Epithelial cell of prostate (primary cell): ENCODE results near the gene DPP6.

ENCODE experiments used
- DNase-seq: peaks from one replicate; pipeline ENCODE4 v3.0.0-alpha.2; 2011; ENCODE audit warnings: low read depth, low spot score
- H3K27ac ChIP-seq: fragments of 450-650 bp; 2 replicates; pipeline ENCODE4 v1.5.1; 2017; ENCODE audit warnings: mild to moderate bottlenecking

Gene DPP6

DNA sequence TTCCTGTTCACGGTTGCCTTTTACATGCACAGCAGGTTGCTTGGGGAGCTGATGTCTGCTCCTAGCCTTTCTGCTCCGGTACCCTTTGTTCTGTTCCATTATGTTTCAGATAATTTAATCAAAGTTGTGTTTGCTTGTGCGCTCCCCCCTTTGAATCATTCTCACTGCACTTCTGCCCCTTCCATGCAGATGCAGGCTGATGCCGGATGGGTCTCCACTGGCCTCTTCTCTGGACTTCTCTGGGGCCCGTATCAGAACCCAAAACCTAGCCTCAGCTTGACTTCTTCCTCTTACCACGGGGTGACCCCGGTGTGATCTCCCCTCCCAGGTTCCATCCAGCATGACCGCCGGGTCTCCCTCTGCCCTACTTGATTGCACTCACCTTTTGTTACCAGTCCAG lies 272.0 kb downstream of the DPP6 start:
- DNase-seq, result no peak
- H3K27ac ChIP-seq, result no peak overlapping the region

DNA sequence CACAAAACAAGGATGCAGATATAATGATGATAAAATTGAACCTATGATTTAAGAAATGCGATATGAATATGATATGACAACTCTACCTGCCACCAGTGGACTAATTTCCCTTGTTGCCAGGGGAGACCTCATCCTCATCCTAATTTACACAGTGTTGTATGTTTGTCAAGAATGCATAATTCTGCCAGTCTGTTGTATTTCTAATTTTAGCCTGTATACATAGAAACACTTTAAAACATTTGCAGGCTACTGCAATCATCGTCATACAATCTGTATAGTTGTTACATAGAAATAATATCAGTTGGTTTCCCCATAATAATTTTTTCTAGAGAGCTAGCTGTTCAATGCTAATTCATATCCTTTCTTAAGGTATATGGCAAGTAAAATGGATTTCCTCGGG lies 274.2 kb downstream of the DPP6 start:
- H3K27ac ChIP-seq, result no peak overlapping the region
- DNase-seq, result no peak

DNA sequence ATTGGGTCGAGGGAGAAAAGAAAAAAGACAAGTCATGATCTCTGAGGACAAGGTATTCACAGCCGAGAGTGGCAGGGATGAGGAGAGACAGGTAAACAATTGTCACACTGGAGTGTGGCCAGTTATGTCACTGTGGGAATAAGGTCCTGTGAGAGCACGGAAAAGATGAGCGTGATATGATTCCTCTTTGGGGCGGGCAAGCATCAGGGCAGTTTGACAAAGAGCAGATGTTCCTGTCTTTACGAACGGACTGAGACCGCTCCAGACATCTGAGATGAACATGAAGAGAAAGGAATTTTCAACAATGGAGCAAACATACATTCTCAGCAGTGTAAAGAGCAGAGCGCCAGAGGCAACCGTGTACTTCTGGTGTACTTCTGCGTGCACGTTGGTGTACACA lies 278.1 kb downstream of the DPP6 start:
- no peak overlapping the region for H3K27ac ChIP-seq
- no peak for DNase-seq

DNA sequence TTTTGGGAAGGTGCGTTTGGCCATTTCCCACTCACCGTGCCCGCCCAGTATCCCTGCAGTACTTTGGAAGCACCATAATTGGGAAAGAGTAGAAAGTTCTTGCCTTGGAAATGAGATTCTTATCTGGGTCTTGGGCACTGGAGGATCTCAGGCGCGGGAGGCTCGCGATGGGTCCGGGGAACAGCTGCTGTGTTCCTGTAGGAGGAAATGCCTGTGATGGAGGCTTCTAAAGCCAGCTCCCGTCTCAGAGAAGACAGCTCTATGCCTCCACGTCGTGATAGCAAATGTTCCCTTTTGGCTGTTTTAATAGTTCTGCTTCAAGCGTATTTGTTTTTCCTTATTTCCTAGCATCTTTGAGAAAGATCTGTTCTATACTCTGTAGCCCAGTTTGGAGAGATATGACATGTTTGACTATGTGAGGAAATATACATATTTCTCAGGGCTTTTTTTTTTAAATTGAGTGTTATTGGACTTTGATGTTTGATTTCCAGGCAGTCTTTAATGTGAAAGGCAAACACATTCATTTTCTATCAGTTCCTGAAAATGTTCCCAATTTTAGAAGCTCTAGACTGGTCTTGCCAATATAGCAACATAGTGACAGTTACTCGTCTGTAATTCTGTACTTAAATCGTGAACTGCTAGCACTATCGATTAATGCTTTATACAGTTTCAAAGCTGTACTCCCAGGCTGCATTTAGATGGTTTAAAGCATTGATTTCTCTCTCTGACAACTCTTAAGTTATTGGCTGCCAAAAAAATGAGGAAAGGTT lies 280.8 kb downstream of the DPP6 start:
- no peak overlapping the region for H3K27ac ChIP-seq
- DNase-seq, result no peak

DNA sequence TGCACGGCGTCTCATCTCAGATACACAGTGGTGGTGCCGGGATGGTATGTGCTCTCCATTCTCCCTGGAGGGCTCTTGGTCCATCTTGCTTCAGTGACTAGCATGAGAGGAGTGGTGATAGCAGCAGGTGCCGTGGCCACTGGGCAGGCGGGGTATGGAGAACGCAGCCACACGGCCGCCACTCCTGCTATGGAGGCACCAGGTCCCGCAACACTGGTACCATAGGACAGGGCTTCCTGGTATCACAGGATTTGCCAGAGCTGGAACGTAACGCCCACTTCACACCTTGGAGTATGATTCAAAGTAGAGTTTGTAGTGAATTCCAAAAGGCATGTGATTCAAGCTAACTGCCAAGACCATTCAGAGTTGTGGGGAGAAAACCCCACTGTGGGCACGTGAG lies 284.1 kb downstream of the DPP6 start:
- H3K27ac ChIP-seq, result no peak overlapping the region
- no peak for DNase-seq

DNA sequence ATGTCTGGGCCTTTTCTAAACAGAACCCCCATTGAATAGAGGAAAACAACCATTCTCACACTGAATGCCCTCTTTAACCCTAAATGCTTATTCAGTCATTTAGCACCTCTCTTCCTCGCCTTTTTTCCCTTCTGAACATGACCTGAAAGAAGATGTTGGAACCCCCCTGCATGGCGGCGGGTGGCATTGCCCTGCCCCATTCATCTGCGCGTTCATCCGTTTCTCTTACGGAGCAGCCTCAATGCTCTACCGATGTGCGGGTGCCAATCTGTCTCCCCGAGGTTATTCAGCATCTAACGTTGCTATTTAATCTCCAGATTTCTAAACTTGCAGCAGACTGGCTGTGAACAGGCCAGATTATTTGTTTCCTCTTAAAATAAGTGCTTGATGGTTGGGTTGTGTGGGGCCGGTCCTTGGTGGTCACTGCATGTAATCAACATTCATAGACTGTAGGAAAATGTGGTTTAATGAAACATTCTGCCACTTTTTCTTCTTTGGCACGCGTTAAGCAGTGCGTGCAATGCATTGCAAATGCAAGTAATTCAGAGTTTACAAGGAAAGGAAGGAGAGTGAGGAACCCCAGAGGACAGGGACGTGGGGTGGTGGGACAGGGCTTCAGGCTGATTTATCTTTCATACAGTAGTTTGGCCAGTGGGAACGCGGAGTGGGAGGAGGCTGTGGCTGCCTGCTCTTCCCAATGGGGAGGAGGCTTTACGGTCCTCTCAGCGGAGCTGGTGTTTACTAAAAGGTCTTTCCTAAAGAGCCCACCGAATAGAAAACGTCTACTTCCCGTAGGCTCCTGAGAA lies 286.7 kb downstream of the DPP6 start:
- DNase-seq, result no peak
- H3K27ac ChIP-seq, result no peak overlapping the region

DNA sequence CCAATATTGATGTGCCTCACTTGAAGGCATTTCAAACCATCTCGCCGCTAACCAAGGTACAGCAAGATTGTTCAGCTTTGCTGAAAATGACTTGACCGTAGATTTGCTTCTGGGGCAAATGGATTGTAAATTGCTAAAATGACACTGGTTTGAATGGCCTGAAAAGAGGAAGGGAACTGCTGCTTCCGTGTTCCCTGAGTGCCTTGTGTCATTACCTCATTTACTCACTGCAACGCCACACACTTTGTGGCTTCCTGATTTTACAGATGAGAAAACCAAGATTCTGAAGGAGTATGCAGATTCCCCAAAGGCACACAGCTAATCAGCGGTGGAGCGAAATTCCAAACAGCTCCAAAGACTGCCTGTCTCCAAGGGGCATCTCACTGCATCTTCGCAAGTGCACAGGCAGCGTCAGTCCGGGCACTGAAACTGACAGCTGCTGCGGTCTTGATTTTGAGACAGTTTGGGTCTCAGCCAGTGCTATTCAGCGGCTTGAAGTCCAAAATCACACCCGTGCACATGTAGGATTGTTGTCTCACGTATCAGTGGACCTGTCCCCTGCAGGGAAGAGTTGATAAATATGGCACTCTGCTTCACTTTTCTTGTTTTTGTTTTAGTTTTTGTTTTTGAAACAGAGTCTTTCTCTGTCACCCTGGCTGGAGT lies 290.9 kb downstream of the DPP6 start:
- DNase-seq, result no peak
- H3K27ac ChIP-seq, result no peak overlapping the region

DNA sequence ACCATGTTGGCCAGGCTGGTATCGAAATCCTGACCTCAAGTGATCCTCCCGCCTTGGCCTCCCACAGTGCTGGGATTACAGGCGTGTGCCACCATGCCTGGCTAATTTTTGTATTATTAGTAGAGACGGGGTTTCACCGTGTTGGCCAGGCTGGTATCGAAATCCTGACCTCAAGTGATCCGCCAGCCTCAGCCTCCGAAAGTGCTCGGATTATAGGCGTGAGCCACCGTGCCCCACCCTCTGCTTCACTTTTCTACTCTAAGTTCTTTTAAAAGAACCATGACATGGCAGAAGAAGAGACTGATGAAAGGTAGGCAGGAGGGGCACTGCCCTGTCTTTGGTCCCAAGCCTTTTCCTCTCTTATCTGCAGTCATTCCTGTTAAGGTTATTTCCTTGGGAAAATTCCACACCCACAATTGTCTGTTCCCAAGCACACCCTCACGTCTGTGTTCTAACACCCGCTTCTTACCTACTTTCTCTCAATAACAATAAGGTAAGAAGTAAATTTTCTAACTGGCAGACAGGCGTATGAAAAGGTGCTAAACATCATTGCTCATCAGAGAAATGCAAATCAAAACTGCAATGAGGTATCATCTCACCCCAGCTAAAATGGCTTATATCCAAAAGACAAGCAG lies 291.7 kb downstream of the DPP6 start:
- no peak overlapping the region for H3K27ac ChIP-seq
- DNase-seq, result no peak

DNA sequence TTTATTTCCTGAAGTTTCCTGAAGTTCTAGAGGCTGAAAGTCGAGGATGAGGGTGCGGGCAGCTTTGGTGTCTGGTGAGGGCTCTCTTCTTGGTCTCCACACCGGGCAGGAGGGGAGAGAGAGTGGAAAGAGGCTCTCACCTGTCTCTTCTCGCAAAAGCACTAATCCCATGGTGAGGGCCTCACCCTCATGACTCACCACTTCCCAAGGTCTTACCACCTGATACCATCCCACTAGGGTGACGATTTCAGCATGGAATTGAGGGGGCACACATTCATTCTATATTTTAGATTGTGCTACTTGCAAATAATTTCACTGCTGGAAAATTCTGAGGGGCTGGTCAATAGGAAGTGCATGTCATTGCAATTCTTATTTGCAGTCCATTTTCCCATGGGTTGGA lies 292.9 kb downstream of the DPP6 start:
- no peak overlapping the region for H3K27ac ChIP-seq
- DNase-seq, result no peak

DNA sequence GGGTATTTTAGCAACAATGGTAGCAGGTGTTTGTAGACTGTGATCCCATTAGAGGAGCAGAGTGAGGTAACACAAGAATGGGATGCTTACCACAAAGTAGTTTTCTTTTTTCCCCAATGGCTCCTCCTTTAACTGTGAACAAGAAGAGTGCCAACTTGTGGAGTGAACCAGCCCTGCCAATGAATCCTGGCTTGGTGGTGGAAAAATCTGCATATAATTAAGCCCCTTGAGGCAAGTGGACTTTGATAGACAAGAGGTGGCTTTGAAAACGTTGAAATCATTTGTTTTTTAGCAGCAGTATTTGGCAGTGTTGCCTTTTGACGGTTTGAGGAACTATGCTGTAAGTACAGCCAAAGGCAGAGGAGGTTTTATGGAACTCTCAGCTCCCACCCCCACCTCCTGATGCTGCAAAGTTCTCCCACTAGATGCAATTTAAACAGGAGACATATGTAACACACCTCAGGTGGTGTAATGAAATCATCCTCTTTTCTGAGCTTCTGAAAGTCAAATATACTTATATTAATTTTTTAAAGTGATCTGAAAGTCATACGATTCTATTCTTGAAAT lies 295.6 kb downstream of the DPP6 start:
- DNase-seq, result no peak

DNA sequence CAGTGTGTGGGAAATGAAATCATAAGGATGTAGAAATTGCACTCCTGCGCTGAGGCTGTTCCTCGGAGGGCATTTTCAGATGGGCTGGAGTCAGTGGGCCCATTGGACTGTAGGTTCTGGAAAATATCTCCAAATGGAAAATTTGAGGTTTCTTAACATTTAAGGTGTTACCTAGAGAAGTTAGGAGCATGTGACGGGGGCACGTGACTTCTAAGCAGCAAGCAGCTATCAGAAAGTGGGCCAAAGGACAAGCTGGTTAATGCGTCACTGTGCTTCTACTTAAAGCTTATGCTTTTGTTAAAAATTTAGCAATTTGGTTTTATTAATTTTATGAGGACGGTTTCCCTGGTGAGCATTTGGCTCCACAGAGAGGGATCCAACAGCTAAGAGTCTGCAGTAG lies 298.7 kb downstream of the DPP6 start:
- H3K27ac ChIP-seq, result no peak overlapping the region
- no peak for DNase-seq

More for the DNA sequence above, 295.6 kb downstream of the DPP6 start:
- no peak overlapping the region for H3K27ac ChIP-seq

DNA sequence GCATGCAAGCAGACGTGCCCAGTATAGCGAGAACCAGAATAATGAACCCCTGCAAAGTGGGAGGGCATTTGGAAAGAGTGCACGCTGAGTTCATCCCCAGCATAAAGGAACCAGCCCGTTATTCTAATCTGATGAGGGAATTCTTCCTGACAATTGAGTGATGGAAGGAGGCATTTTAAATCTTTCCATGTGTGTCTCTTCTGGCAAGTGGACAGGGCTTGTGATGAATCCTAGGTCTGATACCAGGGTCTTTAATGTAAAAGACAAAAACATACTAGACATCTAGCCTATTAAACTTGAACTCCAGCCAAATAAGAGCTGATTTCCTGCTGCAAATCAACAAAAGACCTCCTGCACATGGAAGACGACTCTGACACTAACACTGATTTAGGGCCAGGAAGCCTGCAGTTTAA lies 301.2 kb downstream of the DPP6 start:
- DNase-seq, result no peak
- no peak overlapping the region for H3K27ac ChIP-seq

DNA sequence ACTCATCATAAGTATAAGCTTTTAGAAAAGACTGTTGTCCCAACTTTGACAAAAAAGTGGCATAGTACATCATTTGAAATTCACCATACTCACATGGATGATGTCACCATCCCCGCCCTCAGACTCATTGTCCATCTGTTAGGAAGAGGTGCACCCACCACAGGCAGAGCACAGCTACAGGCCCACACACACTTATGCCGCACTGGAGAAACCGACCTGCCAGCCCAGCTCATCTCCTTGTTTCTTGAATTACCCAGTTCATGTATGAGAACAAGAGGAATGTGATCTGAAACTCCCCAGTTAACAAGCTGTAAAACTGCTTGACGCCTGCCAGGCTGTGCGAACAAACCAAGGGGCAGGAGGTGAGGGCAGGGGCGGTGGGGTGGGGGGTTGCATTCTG lies 312.0 kb downstream of the DPP6 start:
- H3K27ac ChIP-seq, result no peak overlapping the region
- DNase-seq, result no peak

DNA sequence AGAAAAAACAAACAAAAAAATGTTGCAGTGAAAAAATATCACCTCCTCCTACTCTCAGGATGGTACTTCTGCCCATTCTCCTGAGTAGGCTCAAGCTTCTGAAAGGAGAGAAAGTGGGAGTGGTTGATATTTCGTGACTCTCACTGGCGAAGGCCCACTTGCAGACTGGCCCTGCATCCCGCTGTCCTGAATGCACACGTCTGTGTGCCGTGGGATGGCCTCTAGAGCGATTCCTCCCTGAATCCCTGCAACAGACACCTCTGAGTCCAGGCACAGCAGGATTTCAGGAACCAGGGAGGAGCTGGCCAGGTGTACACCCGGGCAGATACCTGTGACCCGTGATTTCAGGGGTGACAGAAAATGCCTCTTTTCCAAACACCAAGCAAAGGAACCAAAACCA lies 319.2 kb downstream of the DPP6 start:
- no peak for DNase-seq
- H3K27ac ChIP-seq, result no peak overlapping the region

DNA sequence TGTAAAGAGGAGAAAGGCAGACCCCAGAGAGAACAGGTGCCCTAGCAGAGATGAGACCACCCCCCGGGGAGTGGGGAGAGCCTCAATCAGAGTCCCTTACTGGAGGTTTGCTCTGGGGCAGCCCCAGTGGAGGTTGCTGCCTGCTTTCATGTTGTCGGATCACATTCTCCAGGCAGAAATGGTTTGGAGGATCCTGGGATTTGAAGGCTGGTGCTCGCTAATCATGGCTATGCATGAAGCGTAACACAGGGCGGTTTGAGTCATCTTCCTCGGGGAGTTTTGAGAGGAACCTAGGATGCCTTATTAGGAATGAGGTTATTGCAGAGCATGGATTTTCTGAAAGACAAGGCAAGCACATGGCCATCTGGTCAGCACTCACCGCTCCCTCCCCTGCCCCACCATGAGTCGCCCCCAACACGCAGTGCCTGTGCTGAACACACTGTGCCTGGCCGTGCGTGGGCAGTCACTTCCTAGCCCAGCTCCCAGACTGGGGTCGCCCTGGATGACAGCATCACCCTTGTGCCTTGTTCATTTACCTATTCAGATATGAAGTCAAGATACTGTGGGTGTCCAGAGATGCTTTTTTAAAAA lies 319.9 kb downstream of the DPP6 start:
- H3K27ac ChIP-seq, result no peak overlapping the region
- DNase-seq, result no peak

DNA sequence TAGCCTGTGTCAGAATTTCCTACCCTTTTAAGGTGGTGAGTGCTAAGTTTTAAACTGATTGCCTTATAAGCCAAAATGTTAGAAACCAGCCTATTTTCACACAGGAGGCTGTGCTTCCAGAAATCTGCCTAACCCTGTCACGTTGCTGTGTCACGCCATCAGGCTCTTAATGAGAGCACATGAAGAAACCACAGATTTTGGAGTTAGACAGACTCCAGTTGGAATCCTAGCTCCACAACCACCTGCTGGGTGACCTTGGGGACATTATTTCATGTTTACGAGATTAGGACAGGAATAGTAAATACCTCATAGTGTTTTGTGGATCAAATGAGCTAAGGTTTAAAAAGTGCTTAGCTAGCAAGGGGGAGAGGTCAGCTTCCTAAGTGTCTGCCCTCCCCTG lies 321.8 kb downstream of the DPP6 start:
- H3K27ac ChIP-seq, result no peak overlapping the region
- DNase-seq, result no peak

DNA sequence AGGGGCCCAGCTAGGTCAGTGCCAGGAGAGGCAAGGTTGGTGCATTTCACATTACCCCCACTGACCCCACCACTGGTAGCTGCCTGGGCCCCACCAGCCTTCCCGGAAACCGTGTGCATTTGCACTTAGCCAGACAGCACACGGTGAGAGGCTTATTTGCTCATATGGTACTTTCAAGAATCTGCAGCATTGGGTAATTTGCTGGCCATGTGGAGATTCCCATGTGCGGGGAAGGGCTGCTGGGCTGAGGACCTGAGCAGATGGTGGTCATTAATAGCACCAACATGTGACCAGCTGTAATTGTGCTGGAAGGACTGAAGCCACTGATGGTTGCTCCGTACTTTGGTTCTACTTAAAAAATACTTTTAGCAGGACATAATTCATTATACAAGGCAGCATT lies 323.8 kb downstream of the DPP6 start:
- H3K27ac ChIP-seq, result no peak overlapping the region
- DNase-seq, result no peak

DNA sequence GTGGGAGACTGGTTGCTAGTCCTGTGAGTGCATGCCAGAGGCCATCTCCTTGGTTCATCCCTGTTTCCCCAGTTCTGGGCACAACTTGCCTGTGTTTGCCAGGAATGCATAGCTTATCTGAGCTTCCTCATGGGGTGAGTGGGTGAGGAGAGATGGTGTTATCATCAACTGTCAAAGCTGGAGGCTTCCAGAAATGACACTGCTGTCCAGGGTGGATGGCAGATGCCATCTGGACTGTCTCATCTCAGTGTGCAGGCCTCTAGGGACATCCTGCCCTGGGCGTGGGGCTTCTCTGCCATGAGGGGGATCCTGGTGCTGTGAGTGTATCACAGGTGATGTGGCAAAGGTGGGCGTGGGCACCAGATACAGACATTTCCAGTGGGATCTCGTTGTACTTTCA lies 328.6 kb downstream of the DPP6 start:
- no peak overlapping the region for H3K27ac ChIP-seq
- no peak for DNase-seq

DNA sequence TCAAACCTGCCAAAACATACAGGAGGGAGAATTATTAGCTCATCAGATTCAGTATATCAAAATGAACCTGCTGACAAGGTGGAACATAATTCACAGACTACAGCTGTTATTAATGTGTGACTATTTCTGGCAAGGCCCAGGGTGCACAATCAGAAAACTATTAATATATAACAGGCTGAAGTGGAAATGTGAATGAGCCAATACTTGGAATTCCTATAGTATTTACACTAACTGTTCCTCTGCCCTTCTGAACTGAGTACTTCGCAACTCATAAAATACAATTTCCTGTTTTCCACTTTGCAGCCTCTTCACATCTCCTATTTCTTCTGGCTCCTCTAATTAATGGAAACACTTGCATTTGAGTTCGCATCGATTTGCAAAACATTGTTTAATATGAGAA lies 330.8 kb downstream of the DPP6 start:
- DNase-seq, result no peak
- no peak overlapping the region for H3K27ac ChIP-seq

DNA sequence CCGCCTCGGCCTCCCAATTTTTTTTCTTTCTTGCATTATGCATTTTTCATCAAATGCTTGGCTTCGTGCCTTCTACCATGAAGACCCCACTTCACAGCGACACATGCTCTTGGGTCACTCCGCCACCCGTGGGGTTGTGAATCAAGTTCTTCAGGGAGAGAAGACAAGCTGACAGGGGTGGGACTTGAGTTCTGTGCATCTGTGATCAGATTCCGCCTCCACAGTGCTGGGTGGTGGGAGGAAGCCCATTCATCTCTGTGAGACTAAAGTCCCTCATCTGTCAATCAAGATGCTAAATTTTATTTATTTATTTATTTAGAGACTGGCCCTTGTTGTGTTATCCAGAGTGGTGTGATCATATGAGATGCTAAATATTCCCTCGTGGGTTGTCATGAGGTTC lies 333.0 kb downstream of the DPP6 start:
- H3K27ac ChIP-seq, result no peak overlapping the region
- no peak for DNase-seq
